ENCODE results near the gene BLTP2.

BLTP2 gene

GRCh38 chr17:28598799-28599310 is 46.1 kb downstream of the BLTP2 start, which contains the start of gene SPAG5:
Gene SPAG5 (minus strand): TSS chr17:28599025. CDS start chr17:28598946, 79 bp downstream.
- DNase-seq (ENCODE audit: low read depth) = peak; percentile 84

GRCh38 chr17:28598389-28598788 is 46.6 kb downstream of the BLTP2 start:
- no peak for DNase-seq (ENCODE audit: low read depth)

- no peak for DNase-seq (ENCODE audit: low read depth)
Measured at GRCh38 chr17:28597606-28598383, 47.2 kb downstream of the BLTP2 start.

All from stimulated activated CD8-positive, alpha-beta memory T cell treated with anti-CD3 and anti-CD28 coated beads, Interleukin-15, amount 100 ng/mL, for 1 hour (primary cell).